HG03558 (cell line): Measurements from ENCODE around the gene STAB2.

Experiments used
- ATAC-seq: cut with Tn5 transposase; IDR thresholded peaks from one replicate; pipeline ENCODE4 v1.9.1; 2021; ENCODE audit warnings: moderate number of reproducible peaks; ENCODE audit not compliant: unreplicated experiment; ENCODE audit errors: extremely low read depth

The STAB2 gene

DNA sequence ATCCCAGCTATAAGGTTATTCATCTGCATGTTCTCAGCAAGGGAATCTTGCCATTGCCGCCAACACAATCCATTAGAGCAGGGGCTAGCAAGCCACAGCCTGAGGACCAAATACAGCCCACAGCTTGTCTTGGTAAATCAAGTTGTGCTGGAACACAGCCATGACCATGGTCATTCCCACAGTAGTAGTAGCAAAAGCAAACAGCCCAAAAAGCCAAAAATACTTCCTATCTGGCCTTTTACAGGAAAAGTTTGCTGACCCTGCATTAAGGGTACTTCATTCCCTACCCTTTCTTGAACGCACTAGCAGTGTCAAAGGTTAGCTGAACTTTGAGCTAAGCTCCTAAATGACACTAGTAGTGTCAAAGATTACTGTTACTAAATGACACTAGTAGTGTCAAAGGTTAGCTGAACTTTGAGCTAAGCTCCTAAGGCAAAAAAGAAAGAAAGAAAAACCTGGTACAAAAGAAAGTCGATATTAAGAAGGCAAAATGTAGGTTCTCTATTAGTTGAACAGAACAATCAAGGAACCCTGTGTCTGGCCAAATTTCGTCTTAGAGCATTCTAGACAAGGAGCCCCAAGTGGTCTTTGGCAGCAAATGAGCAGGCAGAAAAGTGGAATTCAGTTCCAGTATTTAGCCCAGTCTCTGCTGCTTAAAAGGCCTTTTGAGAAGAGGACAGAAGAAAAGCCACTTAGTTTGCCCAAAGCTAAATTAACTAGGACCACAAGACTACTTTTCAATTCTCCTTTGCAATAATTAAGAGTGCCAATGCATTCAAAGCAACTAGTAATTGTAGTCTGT lies 186.2 kb downstream of the STAB2 start:
- no peak for ATAC-seq

DNA sequence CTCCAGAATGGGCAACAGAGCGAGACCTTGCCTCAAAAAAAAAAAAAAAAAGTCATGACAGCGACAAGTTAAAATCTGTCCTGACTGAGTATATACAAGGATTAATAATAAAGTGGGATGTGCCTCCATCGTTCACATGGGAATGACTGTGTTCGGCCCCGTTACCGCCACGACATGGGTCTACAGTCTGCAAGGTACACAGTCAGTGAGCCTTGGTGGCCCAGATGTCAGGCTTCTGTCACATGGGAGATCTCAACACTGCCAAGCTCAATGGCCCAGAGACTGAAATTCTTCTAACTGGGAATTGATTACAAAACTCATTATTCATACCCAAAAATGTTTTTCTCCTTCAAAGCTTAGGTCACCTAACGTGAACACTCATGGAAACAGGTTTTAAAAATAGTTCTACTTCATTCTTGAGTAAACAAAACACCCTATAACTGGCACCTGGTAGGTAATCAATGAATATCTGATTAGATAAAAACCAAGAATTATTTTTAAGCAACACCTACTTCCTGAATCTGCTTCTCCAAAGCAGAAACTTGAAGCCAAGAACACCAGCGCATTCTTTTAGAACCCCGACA lies 188.0 kb downstream of the STAB2 start:
- ATAC-seq = no peak

DNA sequence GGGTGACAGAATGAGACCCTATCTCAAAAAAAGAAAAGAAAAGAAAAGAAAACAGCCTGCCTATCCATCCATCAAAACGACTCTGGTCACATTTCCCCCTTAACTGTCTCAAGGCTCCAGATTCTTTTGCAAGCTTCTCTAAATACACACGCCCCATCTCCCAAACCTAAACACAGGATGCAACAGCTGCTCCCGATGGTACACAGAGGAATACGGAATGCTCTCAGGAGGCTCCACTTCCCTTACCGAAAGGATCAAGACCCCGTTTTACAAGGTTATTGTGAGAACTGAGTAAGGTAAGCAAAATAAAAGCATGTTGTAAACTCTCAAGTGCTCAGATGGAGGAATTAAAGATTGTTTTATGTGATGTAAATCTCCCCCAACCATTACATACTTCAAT lies 191.7 kb downstream of the STAB2 start:
- no peak for ATAC-seq

DNA sequence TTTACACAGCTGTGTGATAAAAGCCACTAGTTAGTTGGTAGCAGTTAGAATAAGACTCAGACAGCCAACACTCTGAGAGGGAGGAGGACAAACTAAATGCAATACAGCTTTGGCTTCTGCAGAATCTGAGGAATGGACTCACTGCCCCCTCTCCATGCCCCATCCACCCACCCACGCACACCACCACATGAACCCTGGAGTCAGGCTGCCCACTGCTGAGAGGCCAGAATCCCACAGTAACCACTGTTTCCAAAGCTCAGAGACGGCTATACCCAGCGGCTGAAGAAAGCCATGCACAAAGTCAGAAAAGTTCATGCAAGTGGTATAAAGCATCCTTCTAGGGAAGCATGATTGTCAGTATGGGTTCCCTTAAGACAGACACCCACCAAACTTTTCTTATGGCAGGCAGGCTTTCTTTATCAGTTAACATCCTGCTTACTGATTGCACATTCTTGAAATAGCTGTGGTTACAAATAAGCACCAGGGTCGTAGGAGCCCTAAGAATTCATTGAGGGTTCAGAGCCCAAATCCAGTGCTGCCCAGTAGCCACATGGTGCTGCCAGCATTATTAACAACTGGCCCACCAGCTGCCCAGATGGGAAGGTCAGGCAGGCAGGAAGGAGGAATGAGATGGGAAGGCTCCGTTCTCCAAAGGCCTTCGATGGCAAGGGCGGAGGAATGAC lies 192.5 kb downstream of the STAB2 start:
- no peak for ATAC-seq

DNA sequence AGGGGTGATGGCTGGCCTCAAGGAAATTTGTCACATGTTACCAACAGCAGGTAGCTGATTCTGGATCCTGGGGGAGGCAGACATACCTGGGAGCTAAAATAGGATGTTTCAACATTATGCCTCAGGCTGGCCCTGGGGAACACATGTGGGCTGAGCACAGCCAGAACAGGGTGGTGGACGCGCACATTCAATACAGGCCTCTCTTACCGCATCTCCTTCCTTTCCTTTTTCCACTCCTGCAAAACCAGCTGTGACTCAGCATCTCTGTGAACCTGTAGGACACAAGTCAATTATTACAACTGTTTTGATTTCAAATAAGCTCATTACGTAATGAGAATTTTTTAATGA lies 193.0 kb downstream of the STAB2 start:
- no peak for ATAC-seq

DNA sequence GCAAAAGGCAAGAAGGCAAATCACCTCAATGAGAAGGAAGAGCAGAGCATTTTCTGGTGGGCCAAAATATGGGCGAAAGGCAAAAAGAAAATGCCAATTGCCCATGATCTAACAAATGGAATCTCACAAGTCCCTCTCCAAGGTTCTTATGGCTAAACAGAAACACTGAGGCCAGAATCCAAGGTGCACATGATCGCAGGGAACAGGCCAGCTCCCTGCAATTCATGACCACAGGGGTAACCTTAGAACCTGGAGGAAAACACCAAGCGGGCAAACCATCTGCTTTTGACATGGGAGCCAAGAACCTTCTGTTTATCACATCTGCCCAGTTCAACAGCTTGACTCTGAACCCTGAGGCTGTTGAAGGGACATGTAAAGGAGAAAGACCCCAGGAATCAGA lies 193.9 kb downstream of the STAB2 start:
- no peak for ATAC-seq

DNA sequence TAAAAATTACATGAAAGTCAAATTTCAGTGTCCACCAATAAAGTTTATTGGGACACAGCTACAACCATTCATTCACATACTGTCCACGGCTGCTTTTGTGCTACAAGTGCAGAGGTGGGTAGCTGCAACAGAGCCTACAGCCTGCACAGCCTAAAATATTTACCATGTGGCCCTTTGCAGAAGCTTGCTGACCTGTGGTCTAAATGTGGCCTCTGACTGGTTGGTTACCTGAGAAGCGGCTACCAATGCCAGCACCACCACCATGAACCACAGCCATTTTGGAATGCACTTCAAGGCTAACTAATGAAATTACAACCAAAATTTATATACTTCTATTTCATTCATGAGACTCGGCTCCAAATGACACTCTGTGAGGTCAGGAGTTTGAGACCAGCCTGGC lies 195.3 kb downstream of the STAB2 start:
- ATAC-seq = no peak

DNA sequence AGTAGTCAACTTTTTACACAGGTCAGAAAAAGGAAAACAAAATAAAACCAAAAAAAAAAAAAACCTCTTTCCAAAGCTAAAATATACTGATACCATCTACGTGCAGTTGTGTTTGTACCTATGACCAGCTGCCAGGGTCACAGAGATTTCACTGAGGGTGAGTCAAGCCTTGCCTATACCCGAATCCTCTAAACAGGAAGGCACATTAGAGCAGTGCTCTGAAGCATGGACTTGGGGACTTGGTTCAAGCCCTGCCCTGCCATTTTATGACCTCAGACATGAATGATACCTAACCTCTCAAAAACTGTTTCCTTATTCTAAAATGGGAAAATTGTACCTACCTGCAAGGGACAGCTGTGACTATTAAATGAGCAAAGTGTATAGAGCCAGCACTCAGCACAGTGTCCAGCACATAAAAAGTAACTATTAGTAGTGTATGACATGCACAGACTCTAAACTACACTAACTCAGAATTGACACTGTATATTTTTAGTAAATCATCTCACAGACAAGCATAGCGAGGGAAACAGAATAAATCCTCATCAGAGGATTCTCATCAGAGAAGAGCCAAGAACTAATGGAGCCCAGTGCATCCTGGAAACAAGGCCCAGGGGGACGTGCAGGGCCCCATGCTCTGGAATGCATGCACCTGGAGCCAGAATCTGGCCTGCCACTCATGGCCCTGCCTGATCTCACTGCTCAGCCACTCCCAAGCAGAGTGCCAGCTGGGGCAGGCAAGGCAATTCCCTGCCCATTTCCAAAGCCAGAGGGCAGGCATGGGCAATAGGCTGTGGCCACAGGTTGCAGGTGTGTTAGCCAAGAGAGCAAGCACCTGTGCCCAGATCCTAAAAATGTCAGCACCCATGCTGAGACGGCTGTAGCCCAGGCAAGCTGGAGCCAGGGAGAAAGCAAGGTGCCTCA lies 196.9 kb downstream of the STAB2 start:
- no peak for ATAC-seq

DNA sequence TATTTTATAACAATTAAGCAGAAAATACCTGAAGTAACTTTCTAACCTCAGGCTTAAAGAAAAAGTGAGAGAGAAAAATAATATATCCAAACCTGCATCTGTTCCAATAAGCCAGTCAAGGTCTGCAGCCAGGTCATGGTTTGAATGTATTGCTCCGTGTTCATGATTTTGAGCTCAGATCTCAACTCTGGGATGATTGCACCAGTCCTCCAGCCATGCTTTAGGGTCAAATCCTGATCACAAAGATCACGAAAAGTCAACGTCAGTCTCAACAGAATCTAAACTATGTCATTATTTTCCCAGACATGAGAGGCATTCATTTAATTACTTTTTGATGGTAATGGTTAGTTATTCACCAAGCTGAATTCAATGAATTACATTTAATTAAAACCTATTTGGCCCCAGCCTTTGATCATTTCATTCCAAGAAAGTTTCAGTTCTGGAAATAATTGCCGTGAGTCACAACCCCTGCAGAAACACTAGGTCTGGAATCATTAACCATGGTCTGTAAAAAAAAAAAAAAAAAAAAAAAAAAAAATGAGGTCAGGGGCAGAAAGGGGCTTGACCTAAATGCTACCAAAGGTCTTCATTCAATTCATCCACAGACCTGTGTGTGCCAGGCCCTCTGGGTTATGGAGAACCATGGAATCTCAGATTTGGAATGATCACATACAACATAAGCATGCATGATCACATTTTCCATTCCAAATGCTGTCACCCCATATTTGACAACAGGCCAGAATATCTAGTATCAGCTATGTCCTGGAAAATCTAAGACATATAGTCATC lies 198.4 kb downstream of the STAB2 start:
- ATAC-seq = no peak

DNA sequence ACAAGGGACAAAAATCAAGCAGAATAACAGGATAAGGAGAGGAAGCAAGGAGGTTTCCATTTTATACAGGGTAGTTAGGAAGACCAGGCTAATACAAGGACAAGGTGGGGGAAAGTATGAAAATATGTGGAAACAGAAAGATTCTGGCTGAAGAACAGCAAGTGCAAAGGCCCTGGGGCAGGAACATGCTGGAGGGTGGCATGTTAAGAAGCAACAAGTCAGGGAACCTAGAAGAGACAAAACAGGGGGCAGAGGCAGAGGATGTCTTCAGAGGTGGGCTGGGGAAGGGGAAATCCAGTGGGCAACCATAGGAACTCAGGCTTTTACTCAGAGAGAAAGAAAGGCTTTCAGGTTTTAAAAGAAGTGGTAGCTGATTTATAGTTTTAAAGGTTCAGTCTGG lies 199.1 kb downstream of the STAB2 start:
- no peak for ATAC-seq

DNA sequence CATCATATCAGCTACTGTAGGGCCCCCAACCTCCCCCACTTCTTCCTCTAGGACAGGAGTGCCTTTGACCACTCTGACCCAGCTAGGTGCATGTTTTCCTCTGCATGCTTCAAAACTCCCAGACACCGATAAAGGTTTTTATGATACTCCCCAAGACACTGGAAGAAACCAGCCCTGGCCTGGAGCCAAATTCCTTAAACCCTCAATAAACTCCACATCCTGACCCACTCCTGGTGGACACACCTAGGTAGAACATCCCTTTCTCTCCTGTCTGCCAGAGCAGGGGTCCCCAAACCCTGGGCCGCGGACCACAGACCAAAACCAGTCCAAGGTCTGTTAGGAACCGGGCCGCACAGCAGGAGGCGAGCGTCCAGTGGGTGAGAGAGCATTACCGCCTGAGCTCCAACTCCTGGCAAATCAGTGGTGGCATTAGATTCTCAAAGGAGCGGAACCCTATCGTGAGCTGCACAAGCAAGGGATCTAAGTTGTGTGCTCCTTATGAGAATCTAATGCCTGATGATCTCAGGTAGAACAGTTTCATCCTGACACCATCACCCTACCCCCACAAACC lies 204.4 kb downstream of the STAB2 start:
- no peak for ATAC-seq

DNA sequence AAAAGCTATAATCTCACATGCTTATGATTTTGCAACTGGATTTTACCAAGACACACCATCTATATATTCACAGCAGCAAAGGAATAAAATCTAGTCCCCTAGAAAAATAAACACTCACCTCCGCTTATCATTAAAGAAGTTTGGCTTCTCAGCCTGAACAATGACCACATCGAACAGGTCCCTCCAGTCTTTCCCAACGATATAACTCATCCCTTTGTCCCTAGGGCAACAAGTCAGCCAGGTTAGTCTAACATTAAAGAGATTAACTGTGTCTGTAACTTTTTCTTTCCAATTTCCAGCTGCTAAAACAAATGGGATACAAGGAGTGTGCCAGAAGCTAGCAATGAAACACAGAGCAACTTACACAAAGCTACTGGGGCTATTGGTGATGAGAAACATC lies 206.0 kb downstream of the STAB2 start:
- ATAC-seq = no peak

DNA sequence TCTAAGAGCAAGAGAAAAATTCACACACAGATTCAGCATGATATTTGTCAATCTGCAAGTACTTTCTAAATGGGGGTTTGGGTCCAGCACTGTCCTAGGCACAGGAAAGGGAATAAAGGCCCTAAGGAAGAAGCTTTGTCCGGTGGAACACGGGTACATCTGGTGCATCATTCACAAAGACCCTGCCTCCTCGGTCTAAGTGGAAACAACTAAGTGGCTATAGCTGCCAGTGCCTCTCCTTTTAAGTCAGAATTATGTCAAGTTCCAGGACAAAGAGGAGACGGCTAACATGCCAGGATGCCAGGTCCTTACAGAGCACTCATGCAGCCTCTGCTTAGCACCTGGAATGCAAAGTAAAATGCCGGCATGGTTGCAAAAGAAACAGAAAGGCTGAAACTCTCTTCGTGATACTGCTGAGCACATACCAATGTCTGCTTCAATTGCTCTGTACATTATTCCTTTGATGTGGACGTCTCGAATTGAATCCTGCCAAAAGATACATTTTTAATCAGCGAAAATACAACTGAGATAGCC lies 206.5 kb downstream of the STAB2 start:
- no peak for ATAC-seq

DNA sequence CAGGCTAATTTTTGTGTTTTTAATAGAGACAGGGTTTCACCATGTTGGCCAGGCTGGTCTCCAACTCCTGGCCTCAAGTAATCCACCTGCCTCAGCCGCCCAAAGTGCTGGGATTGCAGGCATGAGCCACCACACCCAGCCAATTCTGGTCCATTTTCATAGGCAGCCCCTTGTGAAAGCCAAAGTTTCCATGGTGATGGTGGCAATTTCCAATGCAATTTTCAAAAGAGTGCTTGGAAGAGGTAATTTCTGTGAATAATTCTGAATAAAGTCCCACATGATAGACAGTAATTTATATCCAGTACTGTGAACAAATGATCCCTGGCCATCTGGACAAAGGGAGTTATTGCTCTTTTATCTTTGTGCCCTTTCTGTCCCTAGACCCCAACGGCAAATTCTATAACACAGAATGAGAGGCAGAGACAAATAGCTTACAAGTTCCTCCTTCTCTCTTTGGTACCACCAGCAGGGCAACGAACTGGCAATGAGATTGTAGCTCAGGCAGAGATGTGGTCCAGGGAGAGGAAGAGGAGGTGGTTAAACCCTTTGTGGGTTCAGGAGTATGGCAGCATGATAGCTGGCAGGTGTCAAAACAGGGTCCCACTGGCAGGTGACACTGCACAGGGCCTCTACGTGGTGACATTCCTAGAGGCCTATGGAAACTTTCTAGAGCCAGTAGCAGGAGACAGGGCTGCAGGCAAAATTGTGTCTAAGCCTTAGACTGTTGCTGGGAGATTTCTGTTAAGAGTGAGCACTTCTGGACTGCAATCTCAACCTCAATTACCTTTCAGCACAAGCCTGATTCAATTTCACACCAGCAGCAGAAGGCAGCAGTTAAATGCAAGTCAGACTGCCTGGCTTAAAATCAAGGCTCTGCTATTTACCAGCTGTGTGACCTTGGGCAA lies 207.5 kb downstream of the STAB2 start:
- ATAC-seq = no peak

DNA sequence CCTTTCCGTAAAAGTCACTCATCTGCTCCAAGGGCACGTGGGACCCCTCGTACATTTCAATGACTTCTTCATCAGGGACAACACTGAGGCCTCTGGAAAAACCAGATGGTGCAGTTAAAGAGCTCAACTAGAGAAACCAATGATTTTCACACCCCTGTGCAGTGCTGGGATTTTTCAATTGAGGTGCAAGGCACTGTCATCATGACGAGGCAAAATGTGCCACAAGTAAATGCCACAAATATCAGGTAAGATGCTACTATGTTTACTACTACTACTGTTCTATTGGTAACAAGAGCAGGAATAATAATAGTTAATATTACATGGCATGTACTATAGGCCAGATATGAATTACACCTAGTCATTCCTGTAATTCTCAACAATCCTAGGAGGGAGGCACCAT lies 211.5 kb downstream of the STAB2 start:
- no peak for ATAC-seq

DNA sequence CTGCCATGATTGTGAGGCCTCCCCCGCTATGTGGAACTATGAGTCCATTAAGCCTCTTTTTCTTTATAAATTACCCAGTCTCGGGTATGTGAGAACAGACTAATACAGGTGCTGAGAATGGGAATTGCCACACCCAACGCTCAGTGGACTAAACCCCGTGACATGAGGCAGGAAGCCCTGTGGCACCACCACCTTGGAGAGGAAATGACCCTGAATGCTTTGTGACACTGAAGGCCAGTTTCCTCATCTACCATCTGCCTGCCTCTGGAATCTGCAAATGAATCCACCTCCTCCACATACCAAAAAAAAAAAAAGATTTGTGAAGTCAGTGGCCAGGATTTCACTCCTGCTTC lies 212.4 kb downstream of the STAB2 start:
- ATAC-seq = no peak

DNA sequence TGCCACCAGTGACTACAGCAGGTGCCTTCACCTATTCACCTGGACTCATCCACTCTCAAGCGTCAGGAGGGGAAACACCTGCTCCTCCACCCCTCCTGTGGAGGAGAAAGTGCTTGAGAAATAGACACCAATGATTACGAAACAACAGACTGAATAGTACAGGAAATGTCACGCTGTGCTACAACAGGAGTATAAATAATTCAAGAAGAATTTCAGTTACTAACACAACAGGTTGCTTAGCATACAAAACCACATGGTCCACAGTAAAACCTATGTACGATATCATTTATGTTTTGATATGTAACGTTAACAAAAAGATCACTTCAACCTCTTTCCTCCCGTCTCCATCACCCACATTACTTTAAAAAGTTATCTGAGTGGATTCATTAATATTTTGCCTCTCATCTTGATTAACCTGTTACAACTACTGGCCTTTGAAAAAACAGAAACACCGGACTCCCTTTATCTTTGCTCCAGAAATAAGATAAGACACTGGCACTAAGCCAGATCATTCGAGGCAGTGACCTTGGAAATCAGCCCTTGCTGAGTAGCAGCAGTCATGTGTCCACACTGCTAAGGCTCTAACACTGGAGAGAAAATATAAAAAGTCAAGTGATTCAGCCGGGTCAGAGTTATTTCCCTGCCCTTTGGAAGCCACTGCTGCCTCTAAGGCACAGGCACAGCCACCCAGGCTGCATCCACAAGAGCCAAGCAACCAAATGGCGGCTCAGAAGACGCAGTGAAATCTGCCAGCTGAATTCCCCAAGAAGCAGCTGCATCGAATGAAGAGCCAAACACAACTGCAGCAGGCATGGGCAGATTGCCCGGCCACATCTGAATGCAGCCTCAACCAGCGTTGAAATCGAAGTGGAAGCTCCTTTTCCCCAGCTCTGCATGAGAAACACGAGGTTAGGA lies 213.0 kb downstream of the STAB2 start:
- no peak for ATAC-seq
